Measurements from ENCODE around the gene HEATR3.
A peak's percentile ranks its signal among the peaks of the same experiment; 100 is the strongest.

HEATR3 gene, protein sequence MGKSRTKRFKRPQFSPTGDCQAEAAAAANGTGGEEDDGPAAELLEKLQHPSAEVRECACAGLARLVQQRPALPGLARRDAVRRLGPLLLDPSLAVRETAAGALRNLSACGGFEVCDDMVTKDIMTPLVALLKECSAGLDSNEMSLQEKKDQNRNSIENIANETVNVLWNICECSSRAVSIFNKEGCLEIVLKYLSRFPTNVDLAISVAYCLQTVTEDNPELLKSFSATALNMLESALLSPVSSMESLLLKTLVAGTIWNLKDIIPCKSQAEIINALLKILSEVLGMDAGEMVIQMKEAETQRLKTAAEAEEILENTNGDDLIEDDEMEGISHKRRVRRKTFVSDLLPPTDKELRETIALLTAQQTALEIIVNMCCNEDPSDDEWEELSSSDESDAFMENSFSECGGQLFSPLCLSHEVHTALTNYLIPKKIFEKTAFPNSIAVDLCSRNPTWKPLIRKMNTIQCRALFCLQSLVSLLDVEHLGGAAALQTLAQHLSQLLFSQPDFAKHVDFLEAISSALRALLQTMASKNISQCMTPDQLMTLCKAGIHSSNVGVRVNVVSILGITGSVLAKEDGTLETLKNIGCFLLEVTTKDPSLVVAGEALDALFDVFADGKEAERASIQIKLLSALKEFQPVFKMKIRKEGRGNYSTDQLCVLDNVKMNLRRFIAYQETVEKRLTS
- 12.2 to 165 (median 111) reads per million in 17 experiments for total RNA-seq

DNA sequence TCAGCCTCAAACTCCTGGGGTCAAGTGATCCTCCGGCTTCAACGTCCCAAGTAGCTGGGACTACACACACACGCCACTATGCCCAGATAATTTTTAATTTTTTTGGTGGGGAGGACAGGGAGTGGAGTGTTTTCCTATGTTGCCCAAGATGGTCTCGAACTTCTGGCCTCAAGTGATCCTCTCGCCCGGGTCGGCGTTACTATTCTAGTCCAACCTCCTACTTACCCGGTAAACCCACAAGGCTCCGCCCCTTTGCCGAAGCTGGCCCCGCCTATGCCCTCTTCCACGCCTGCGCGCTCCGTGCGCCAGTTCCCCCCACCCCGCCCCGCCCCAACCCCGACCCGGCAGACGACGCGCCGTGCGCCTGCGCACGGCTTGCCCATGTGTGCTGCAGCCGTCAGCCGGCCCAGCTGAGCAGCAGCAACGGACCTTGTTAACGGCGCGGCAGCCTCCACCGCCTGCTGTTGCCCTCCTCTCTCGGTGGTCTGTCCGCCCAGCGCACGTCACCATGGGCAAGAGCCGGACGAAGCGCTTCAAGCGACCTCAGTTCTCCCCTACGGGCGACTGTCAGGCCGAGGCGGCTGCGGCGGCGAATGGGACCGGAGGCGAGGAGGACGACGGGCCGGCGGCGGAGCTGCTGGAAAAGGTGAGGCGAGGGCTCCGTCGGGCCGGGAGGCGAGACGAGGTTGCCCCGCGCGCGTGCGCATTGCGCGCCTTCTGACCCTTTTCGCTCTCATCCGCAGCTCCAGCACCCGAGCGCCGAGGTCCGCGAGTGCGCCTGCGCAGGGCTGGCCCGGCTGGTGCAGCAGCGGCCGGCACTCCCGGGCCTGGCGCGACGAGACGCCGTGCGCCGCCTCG lies at the start of gene HEATR3:
HEATR3 (plus strand) TSS at position 347 of the 858 bp plus-strand sequence; CDS start at position 509, 162 bp downstream.
- DNase-seq = peak; percentile 96 to 99 (median 98)

- no peak for DNase-seq
Observed at GRCh38 chr16:50017553-50017952, 48.2 kb upstream of the HEATR3 start.

DNA sequence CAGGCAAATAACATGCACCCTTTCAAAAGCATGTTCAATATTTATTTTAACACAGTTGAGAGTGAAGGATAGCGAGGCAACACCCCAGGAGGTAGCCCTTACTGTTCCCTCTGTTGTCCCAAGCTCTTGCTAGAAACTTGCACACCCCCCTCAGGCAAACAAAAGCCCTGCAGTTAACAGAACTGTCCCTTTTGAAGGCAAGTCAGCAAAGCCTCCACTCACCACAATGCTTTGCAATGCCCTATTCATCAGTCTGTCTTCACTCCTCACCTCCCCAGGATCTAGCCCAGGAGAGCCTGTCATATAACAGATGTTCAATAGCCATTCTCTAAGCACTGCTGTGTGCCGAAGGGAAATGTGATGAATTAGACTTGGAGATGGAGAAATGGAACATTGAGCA lies 44.2 kb upstream of the HEATR3 start:
- peak in 3 of 4 experiments; percentile 17 to 28 (median 27) for DNase-seq

GRCh38 chr16:50023641-50024040 lies 42.1 kb upstream of the HEATR3 start:
- DNase-seq = no peak

GRCh38 chr16:50024207-50024606 lies 41.6 kb upstream of the HEATR3 start:
- DNase-seq = no peak

GRCh38 chr16:50024684-50025536 lies 40.9 kb upstream of the HEATR3 start, which contains the start of gene CNEP1R1:
TSS of gene CNEP1R1 (plus strand) at chr16:50025225. CDS start at chr16:50025316, 91 bp downstream.
- peak; percentile 97 to 99 (median 98) for DNase-seq

DNA sequence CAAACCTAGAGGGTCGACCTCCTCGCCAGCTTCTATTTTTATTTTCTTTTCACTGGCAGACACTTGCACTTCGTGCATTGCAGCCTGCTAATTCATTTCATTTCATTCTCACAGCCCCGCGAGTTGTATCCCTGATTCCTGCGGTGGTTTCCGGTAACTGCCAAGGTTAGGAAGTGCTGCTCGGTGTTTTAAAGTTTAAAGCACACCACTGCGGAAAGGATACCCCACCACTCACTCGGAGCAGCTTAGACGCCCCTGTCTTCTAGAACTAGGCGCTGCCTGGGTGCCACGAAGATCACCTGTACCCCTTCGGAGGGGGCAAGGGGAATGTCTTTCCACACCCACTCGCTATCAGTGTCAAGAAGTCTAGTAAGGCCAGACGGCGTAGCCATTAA lies 40.2 kb upstream of the HEATR3 start:
- DNase-seq = peak in 3 of 4 experiments; percentile 4 to 18 (median 9)

DNA sequence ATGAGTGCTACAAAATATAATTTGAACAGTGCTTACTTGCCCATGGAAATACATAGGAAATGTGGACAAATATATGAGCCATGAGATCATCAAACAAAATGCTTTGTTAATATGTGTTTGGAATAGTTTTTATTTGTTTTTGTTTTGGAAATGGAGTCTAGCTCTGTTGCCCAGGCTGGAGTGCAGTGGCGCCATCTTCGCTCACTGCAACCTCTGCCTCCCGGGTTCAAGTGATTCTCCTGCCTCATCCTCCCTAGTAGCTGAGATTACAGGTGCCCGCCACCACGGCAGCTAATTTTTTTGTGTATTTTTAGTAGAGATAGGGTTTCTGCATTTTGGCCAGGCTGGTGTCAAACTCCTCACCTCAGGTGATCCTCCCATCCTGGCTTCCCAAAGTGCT lies 37.9 kb upstream of the HEATR3 start:
- DNase-seq = no peak

DNA sequence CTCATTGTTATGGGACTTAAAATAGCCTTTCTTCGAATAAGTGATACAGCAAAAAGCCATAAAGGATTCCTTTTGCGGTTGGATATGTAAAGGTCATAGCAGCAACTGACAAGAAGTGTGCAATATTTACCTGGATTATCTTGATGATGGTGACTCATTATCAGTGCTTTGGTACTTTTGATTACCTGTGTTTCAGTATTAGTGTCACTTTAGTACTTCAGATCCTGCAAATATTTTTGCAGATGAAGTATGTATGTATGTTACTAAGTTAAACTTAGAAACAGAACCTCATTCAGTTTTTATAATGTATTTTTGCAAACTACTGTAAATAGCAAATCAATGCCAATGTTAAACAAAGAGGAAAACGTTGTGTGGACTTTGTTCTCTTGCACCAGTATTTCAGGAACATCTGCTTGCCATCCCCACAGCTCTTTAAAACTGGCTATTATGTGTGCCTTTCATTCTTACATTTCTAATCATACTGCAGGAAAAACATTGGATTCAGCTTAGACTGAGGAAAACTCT lies 30.2 kb upstream of the HEATR3 start:
- no peak for DNase-seq

GRCh38 chr16:50036426-50036825 lies 29.3 kb upstream of the HEATR3 start:
- DNase-seq = no peak

- DNase-seq = peak; percentile 43 to 97 (median 76)
Observed at GRCh38 chr16:50037662-50038220, 28.0 kb upstream of the HEATR3 start.

DNA sequence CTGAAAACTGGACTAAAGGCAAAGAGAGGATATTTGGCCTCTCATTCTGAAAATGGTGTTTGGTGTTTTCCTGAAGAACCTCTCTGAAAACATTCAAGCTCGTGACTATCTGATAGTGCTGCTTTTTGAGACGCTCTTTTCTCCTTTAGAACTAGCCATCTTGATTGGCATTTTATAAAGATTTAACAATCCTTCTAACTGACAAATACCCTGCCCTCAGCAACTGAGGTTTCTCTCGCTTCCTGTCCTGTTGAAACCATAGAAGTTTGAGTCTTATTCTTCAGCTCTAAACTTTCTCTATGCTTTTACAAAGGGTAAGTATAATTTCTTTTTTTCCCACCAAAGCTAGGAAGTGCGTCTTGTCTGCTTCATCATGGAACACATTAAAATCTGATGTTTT lies 27.5 kb upstream of the HEATR3 start:
- peak in 3 of 4 experiments; percentile 35 to 62 (median 38) for DNase-seq

GRCh38 chr16:50038756-50039529 lies 26.8 kb upstream of the HEATR3 start:
- peak; percentile 92 to 98 (median 94) for DNase-seq

- DNase-seq = no peak
Observed at GRCh38 chr16:50040018-50040417, 25.8 kb upstream of the HEATR3 start.

- no peak for DNase-seq
Observed at GRCh38 chr16:50040710-50041109, 25.1 kb upstream of the HEATR3 start.

DNA sequence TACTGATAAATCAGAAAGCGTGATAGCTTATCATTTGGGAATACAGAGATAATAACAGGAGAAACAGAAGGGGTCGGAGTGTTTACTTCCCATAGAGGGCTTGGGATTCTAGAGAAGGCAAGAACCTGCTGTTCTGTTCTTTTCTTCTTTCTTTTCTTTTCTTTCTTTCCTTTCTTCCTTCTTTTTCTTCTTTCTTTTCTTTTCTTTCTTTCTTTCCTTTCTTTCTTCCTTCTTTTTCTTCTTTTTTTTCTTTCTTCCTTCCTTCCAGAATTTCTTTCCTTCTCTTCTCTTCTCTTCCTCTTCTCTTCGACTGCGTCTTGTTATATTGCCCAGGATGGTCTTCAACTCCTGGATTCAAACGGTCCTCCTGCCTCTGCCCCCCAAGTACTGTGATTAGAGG lies 22.4 kb upstream of the HEATR3 start:
- DNase-seq = no peak

DNA sequence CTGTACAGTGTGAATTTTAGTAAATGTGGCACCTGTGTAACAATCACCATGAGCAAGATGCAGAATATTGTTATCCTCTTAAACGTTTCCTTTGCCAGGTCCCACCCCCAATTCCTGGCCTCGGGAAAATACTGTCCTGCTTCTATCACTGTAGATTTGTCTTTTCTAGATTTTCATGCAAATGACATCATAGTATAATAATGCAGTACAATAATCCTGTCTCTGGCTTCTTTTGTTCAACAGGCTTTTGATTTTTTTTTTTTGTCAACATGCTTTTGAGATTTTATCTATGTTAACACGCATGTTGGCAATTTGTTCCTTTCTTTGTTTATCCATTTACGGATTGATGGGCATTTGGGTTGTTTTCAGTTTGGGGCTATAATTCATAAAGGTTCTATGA lies 20.4 kb upstream of the HEATR3 start:
- no peak for DNase-seq

- no peak for DNase-seq
Observed at GRCh38 chr16:50046853-50047252, 18.9 kb upstream of the HEATR3 start.

DNA sequence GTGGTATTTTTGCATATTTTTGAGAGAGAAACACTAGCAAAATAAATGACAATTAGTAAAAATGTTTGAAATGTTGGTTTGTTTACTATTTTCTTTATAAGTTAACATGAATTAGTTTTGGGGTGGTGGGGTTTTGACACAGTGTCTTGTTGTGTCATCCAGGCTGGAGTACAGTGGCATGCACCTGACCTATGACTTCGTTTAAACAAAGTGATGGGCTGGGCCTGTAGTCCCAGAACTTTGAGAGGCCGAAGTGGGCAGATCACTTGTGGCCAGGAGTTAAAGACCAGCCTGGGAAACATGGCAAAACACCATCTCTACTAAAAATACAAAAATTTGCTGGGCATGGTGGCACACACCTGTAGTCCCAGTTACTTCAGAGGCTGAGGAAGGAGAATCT lies 17.9 kb upstream of the HEATR3 start:
- DNase-seq = no peak

DNA sequence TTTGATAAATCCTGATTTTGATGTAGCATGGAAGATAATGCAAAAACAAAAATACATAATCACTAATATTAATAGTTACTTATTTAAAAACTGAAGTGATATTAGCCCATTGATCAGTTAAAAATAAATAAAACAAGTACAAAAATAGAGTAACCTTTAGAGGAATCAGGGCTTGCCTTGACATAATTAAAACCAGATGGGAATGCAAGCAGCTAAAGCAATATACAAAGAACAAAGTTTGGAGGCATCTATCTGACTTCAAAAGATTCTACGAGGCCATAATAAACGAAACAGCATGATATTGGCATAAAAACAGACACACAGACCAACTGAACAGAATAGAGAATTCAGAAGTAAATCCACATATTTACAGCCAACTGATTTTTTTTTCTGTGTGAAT lies 15.0 kb upstream of the HEATR3 start:
- no peak for DNase-seq
